Measurements from ENCODE around the gene CACNA2D2. TPM values are rescaled to one million over a fixed set of nuclear protein-coding genes. Genes with fewer than 3 reads are reported as not detected.

Gene CACNA2D2
- total RNA-seq, 1 donor from 2014 or later = 0.40 TPM

- H3K27ac Mint-ChIP-seq (ENCODE audit: unreplicated experiment) = no peak overlapping the region
- H3K27me3 Mint-ChIP-seq (ENCODE audit: low read depth) = peaks cover 4% of the 10 kb centered on the region
- TF ChIP-seq CTCF (IDR thresholded peaks at IDR 0.05) = no peak
- no peak for DNase-seq (ENCODE audit: low spot score)
- H3K9me3 Mint-ChIP-seq (ENCODE audit: low read depth) = no peaks in the 10 kb centered on the region
- no peaks in the 10 kb centered on the region for H3K36me3 Mint-ChIP-seq (ENCODE audit: low read depth)
- H3K4me3 Mint-ChIP-seq (ENCODE audit: unreplicated experiment) = no peak overlapping the region
- H3K4me1 Mint-ChIP-seq (ENCODE audit: low read depth) = peaks cover 13% of the 10 kb centered on the region
These were observed 119.7 kb downstream of the CACNA2D2 start for GRCh38 chr3:50383750-50384149.

DNA sequence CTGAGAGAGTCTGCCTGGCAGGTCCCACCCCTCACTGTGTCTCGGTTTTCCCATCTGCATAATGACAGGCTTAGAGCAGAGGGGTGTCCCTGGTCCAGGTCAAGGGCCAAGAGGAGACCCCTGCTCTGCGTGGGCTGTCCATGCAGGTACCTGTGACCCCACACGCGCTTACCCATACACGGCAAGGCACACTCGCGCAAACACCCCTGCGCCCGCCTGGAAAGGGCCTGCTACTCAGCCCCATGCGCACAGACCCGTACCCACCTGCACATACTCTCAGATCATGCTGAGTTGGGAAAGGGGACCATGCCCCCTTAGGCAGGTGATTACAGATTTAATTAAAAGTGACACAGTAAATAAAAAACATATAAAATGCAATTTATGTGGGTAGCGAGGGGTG, 120.7 kb downstream of the CACNA2D2 start:
- H3K36me3 Mint-ChIP-seq (ENCODE audit: low read depth) = no peaks in the 10 kb centered on the region
- no peak overlapping the region for H3K27ac Mint-ChIP-seq (ENCODE audit: unreplicated experiment)
- H3K4me3 Mint-ChIP-seq (ENCODE audit: unreplicated experiment) = no peak overlapping the region
- H3K27me3 Mint-ChIP-seq (ENCODE audit: low read depth) = peaks cover 7% of the 10 kb centered on the region
- H3K9me3 Mint-ChIP-seq (ENCODE audit: low read depth) = no peaks in the 10 kb centered on the region
- TF ChIP-seq CTCF (IDR thresholded peaks at IDR 0.05) = no peak
- no peak for DNase-seq (ENCODE audit: low spot score)
- H3K4me1 Mint-ChIP-seq (ENCODE audit: low read depth) = peaks cover 9% of the 10 kb centered on the region

DNA sequence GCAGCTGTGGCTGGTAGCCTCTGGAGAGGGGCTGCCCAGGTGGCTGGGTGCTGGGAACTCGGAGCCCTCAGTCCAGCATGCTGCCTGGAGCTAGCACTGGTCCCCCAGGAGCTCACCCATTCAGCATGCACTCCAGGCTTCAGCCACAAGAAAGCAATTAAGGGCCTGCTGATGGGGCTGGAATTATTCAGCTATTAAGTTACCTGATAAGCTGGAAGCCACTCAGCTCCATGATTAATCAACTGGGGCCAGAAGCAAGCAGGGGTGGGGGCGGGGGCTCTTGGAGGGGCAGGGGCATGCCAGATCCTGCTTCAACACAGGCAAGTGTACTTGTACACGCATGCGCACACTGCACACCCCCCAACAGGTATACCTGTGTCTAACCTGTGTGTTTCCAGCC, 122.1 kb downstream of the CACNA2D2 start:
- Mint-ChIP-seq H3K27me3 (ENCODE audit: low read depth) (peaks cover 9% of the 10 kb centered on the region), H3K36me3 (ENCODE audit: low read depth) (no peaks in the 10 kb centered on the region), H3K27ac (ENCODE audit: unreplicated experiment) (no peak overlapping the region), H3K4me1 (ENCODE audit: low read depth) (peaks cover 9% of the 10 kb centered on the region), H3K4me3 (ENCODE audit: unreplicated experiment) (no peak overlapping the region), H3K9me3 (ENCODE audit: low read depth) (no peaks in the 10 kb centered on the region)
- TF ChIP-seq CTCF (IDR thresholded peaks at IDR 0.05) = no peak
- DNase-seq (ENCODE audit: low spot score) = no peak

GRCh38 chr3:50380405-50381085, 122.9 kb downstream of the CACNA2D2 start:
- no peak for DNase-seq (ENCODE audit: low spot score)
- no peak overlapping the region for H3K27ac Mint-ChIP-seq (ENCODE audit: unreplicated experiment)
- no peak overlapping the region for H3K4me3 Mint-ChIP-seq (ENCODE audit: unreplicated experiment)
- H3K27me3 Mint-ChIP-seq (ENCODE audit: low read depth) = peaks cover 9% of the 10 kb centered on the region
- H3K9me3 Mint-ChIP-seq (ENCODE audit: low read depth) = no peaks in the 10 kb centered on the region
- H3K36me3 Mint-ChIP-seq (ENCODE audit: low read depth) = no peaks in the 10 kb centered on the region
- H3K4me1 Mint-ChIP-seq (ENCODE audit: low read depth) = peaks cover 9% of the 10 kb centered on the region
- TF ChIP-seq CTCF (IDR thresholded peaks at IDR 0.05) = no peak

GRCh38 chr3:50378757-50379156, 124.7 kb downstream of the CACNA2D2 start:
- no peaks in the 10 kb centered on the region for H3K9me3 Mint-ChIP-seq (ENCODE audit: low read depth)
- H3K27ac Mint-ChIP-seq (ENCODE audit: unreplicated experiment) = no peak overlapping the region
- peaks cover 9% of the 10 kb centered on the region for H3K4me1 Mint-ChIP-seq (ENCODE audit: low read depth)
- DNase-seq (ENCODE audit: low spot score) = no peak
- peaks cover 6% of the 10 kb centered on the region for H3K27me3 Mint-ChIP-seq (ENCODE audit: low read depth)
- H3K4me3 Mint-ChIP-seq (ENCODE audit: unreplicated experiment) = no peak overlapping the region
- TF ChIP-seq CTCF (IDR thresholded peaks at IDR 0.05) = no peak
- no peaks in the 10 kb centered on the region for H3K36me3 Mint-ChIP-seq (ENCODE audit: low read depth)

Data from chondrocyte (in vitro differentiated cells).